Stimulated activated CD8-positive, alpha-beta memory T cell treated with anti-CD3 and anti-CD28 coated beads, Interleukin-4, amount 100 ng/mL, for 1 hour (primary cell): ENCODE data around the gene STK38L.

ENCODE experiments used
- DNase-seq, 2 donors: peaks; one replicate each; pipeline ENCODE4 v3.0.0-alpha.2; 2020; ENCODE audit warnings: low read depth in 2 of 2, low spot score in 1 of 2

The STK38L gene

DNA sequence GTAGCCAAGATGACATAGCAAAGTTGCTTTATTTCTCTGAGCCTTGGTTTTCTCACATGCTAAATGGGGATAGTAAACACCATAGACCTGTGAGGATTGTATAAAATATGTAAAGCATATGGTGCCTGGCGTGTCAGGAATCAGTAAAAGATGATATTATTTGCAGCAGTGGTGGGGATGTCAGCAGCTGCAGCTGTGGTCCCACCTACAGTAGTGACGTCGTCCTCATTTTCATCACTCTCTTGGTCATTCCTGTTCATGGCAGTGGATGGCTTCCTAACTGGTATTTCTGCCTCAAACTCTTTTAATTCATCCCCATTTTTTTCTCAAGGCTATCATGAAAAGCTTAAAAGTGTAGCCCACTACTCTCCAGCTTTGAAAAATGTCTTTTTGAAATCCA, 100.7 kb downstream of the STK38L start:
- no peak for DNase-seq

DNA sequence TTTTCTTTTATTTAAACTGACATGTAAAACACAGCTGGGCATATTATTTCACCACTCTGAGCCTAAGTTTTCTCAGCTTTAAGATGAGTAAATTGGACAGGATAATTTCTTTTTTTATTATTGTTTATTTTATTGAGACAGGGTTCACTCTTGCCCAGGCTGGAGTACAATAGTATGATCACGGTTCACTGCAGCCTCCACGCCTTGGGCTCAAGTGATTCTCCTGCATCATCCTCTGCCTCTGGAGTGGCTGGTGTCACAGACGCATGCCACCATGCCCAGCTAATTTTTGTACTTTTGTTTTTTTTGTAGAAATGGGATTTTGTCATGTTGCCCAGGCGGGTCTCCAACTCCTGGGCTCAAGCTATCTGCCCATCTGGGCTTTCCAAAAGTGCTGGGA, 101.3 kb downstream of the STK38L start:
- no peak for DNase-seq

DNA sequence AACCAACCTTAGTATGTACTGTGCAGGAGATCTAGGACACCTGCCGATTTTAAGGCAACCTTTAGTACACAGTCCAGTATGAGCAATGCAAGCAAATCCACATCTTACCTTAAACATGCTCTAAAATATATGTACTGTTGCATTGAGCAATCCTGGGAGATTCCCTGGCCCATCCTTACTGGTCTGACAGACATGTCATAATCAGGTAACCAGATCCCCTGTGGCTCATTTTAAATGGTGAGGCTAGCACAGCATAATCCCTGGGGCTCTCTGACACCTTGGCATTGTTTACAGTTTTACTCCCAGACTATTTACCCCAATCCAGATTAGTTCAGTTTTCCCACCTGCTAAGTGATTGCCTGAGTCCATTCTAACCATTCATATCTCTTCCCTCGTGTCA, 103.7 kb downstream of the STK38L start:
- DNase-seq = no peak

DNA sequence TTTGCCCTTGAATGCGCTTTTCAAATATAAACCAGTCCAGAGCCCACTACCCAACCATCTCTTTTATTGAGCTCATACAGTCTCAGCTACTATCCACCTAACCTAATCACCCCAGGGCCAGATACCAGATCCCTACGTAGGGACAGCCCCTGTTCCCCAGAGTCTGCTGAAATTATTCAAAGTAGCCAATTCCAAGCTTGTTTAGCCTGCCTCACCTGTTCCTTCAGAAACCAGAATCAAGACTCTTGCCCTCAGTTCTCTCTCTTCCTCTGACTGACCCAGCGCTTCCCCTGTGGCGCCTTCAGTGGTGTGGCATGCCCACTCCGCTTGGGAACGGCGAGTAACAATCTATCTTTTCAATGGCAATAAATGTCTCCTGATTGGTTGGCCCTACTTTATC, 107.4 kb downstream of the STK38L start:
- DNase-seq = no peak

DNA sequence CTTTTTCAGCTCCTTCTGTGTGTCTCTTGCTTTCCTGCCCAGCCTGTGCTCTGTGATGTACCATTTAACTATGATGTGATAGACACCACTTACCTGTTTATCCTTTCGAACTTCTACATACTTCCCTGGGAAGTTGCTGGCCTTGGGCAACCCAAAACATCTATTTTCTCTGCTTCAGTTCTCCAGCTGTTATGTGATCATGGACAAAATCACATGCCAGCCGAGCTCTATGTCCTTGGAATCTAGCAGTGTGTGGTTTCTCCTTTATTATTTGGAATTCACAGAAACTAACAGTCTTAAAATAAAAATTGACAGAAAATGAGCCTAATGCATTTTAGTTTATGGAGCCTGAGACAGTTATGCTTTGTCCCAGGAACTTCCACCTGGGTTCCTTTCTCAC, 111.4 kb downstream of the STK38L start:
- no peak for DNase-seq

DNA sequence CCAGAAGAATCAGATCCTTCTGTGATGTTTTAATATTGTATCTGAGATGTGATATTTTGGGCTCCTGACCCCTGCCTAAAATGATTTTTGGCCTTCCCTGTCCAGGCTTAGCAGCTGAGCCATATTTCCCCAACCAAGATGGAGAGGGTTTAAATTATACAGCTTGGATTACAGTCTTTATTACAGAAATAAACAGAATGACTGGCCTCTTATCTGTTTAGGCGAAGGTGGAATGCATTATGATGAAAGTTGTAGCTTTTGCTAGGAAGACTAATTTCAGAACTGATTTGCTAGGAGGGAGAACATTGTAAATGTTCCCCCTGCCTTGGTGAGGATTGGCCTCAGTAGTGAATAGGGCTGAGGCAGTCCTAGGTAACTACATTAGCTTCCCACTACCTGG, 111.9 kb downstream of the STK38L start:
- DNase-seq = no peak

DNA sequence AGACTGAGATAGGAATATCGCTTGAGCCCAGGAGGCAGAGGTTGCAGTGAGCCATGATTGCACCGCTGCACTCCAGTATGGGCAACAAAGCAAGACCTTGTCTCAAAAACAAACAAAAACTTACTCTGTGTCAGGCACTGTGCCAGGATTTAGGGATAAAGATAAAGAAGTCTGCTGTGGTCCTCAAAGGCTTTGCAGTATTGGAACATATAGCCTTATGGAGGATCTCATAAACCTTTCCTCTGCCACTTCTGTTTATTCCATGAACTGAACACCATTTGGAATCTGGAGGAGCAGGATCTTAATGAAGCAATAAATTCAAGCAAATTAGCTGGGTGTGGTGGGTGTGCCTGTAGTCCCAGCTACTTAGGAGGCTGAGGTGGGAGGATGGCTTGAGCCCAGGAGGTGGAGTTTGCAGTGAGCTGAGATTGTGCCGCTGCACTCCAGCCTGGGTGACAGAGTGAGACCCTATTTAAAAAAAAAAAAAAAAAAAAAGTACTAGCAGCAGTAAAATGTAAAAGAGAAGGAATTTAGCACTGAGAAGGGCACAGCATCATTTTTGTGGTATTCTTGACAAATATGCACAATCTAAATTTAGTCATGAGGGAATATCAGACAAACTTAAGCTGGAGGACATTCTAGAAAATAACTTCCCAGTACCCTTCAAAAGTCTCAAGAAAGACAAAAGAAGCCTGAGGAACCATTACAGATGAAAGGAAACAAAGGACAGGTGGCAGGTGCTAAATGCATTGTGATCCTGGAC, 115.7 kb downstream of the STK38L start:
- no peak for DNase-seq

DNA sequence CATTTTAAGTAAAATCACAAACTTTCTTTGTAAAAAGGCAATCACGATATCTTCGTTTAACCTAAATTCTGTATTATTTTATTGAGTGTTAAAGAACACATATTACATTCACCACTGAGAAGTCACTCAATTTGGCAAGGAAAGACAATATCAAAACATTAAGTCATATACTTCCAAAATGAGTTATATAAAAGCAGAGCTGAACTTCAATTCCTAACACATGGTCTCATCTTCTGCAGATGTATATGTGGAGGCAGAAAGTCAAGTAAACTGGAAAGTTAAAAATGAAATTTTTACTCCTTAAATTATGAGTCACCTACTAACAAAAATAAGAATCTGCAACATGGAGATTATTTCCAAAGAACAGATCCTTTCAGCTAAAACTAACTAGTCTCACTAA, 117.3 kb downstream of the STK38L start:
- no peak for DNase-seq

DNA sequence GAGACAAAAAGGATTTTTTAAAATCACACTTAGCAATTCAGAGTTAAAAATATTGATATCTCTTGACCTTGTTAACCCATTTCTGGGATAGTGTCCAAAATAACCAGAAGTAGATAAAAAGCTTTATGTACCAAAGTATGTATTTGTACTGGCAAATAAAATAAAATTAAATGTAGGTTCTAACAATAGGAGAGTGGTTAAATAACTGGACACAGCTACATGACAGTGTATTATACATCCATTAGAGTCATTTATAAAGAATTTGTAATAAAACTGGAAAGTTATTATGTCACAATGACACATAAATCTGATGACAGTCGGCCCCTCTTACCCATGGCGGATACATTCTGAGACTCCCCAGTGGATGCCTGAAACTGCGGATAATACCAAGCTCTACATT, 122.5 kb downstream of the STK38L start:
- DNase-seq = no peak

DNA sequence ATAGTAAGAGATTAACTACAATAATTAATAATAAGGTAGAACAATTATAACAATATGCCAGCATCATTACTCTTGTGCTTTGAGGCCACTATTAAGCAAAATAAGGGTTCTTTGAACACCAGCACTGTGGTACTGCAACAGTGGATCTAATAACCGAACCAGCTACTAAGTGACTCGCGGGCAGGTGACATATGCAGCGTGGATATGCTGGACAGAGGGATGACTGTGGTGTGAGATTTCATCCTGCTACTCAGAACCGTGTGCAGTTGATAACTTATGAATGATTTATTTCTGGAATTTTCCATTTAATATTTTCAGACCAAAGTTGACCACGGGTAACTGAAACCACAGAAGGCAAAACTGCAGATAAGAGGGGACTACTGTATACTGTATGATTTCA, 123.0 kb downstream of the STK38L start:
- DNase-seq = no peak
